NOMO-1 (cell line): ENCODE measurements around the gene JTB.

Experiments used
- DNase-seq, 2 experiments: peaks; one replicate each; lab custom pipeline; 2025; ENCODE audit not compliant: unreplicated experiment in 2 of 2; lab: John Stamatoyannopoulos, UW

Gene JTB

DNA sequence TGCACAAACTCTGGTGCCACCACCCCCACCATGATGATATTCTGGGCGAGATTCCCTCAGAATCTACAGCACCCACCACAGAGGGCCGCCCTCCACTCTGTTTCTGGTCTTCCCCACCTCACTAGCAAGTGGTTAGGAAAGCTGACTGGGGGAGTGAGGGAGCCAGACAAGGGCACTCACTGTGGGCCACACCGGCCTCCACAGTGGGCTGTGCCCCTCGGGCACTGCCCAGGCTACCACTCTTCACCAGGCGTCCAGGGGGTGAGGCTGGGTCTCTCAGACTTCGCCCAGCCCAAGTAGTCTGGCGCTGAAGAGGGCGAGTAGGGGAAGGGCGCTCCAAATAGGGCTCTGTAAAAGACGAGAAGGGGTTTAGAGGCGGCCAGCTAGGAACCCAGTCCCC is 43.5 kb downstream of the JTB start:
- no peak for DNase-seq

DNA sequence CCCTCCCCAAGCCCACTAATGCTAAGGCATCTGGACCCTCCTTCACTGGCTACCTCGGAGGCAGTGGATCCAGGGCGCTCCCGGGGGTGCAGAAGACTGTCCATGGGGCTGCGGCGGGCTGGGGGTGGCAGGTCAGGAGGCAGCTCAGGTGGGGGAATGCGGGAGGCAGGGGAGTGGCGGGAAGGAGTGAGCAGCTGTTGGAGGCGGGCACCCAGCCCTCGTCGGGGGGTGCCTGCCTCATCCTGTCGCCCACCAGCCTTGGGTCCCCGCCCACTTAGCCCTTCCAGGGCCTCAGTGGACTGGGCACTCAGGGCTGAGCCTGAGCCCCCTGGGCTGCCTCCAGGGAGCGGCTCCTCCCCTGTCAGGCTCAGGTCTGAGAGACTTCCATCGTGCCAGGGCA is 44.0 kb downstream of the JTB start:
- no peak for DNase-seq

DNA sequence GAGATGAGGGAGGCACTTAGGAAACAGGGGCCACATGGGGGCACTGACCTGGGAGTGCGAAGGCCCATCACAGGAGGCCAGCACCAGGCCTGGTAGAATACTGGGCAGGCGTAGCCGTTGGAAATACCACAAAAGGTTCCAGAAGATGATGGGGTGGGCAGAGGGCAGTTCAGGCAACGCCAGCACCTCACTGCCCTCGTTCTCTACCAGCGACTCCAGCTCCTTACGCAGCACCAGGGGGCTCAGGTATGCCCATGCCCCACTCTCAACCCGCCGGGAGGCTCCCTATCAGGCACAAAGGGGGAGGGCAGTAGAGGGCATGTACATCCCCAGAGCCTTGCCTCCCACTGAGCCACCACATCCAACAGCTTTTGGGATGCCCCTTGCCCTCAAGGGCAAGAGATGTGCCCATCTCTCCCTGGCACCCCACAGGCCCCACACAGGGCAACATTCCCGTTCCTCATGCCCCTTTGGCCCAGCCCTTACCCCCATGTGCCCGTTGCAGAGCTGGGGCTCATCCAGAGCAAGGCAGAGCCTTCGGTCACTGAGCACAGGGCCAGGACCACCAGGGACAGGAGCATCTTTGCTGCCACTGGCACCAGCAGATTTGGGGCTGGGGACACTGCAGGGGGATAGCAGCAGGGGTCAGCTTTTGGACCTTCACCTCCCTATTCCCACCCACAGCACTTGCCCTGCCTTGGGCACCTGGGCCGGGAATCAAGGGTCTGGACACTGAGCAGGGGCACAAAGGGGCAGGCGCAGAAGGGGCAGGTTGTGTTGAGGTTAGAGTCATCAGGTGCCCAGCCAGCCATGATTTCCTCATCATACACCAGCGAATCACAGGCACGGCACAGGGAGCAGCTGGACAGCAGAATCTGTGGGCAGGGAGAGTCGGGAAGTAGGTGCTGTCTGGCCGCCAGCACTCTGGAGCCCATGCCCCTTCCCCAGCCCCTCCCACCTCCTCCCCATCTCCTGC is 45.0 kb downstream of the JTB start:
- DNase-seq = no peak

GRCh38 chr1:153929981-153930948 is 47.2 kb downstream of the JTB start:
- DNase-seq = no peak

DNA sequence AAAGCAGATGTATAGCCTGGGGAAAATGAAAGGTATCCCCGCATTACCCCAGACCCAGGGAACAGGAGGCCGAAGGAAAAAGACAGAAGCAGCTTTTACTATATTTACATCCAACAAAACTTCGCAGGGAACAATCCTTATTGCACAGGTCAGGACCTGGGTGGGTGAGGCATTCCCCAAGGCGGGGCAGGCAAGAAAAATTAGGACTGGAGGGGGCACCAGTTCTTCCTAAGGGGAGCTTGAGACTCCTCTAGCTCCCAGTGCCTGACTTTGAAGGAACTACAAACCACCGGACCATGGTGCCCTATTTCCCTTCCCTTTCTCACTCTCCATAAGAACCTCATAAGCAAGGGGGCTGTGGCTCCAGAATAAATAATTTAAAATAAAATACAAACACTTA is 48.0 kb downstream of the JTB start:
- DNase-seq = no peak

DNA sequence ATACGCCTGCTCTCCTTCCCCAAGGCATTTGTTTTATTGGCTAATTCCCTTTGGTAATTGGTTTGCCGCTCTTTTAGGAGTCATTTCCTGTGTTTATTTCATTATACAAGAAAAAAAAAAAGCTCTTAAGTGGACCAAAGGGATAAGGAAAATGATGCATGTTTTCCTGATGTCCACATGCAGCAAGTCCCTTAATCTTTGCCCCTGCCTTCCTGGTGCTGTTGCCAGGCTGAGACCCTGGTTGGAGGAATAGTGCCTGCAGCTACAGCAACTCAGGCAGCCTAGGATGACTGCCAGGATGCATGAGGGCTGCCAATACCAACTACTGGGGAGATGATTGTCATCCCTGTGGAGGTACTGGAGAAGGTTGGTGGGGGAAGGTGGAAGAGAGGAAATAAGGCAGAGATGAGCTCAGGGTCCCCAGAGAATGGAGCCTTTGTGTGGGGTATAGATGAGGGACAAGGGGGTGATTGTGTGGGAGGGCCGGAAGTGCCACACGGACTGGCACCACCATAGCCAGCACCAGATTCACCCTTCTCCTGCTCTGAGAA is 48.6 kb downstream of the JTB start:
- no peak for DNase-seq

- DNase-seq = no peak
These were observed 49.2 kb downstream of the JTB start for GRCh38 chr1:153928245-153928644.

DNA sequence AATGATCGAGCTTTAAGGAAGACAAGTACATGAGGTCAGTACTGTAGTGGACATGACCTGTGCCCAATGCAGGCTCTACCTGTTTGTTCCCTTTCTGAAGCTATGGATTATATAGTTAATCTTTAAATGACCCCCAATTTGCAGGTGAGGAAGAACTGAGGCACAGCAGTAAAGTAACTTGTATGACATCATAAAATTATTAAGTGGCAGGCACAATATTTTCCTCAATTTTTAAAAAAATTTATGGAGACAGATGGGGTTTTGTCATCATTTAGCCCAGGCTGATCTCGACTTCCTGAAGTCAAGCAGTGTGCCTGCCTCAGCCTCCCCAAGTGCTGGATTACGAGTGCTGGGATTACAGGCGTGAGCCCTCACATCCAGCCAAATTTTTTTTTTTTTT is 51.1 kb downstream of the JTB start:
- DNase-seq = no peak
